ENCODE results near the gene RAP1GAP. TPM values are rescaled to one million over a fixed set of nuclear protein-coding genes. Genes with fewer than 3 reads are reported as not detected.

RAP1GAP gene
- total RNA-seq, 1 donor from 2014 or later: 2.6 TPM

- no peak for DNase-seq (ENCODE audit: low spot score)
- Histone ChIP-seq H3F3A (ENCODE audit: low read depth) (no peaks in the 10 kb centered on the region), H2AFZ (replicated peaks) (no peak overlapping the region), H3K4me2 (no peak overlapping the region), H3K79me2 (ENCODE audit: low read depth) (no peaks in the 10 kb centered on the region), H3K4me3 (no peak overlapping the region), H3K9me3 (ENCODE audit: low read depth) (no peaks in the 10 kb centered on the region), H3K9ac (no peak overlapping the region), H3K27me3 (no peaks in the 10 kb centered on the region), H3K36me3 (no peaks in the 10 kb centered on the region), H3K27ac (no peak overlapping the region), H4K20me1 (ENCODE audit: low read depth) (no peaks in the 10 kb centered on the region), H3K4me1 (no peaks in the 10 kb centered on the region)
- no peak for TF ChIP-seq EZH2 (IDR thresholded peaks at IDR 0.05)
- no peak for TF ChIP-seq EZH2phosphoT487 (IDR thresholded peaks at IDR 0.05)
- no peak for TF ChIP-seq CTCF (IDR thresholded peaks at IDR 0.05)
- no peak overlapping the region for H3K4me3 Mint-ChIP-seq
- H3K27me3 Mint-ChIP-seq (ENCODE audit: insufficient read depth, low read depth): no peaks in the 10 kb centered on the region
- no peak overlapping the region for H3K27ac Mint-ChIP-seq
- peaks cover 1% of the 10 kb centered on the region for H3K4me1 Mint-ChIP-seq
- no peaks in the 10 kb centered on the region for H3K36me3 Mint-ChIP-seq
- H3K9me3 Mint-ChIP-seq: peaks cover 2% of the 10 kb centered on the region
Observed at GRCh38 chr1:21613072-21613867, 55.9 kb downstream of the RAP1GAP start.

GRCh38 chr1:21612057-21612456 lies 57.1 kb downstream of the RAP1GAP start:
- Histone ChIP-seq H3K4me1 (no peaks in the 10 kb centered on the region), H3K4me2 (no peak overlapping the region), H3K9me3 (ENCODE audit: low read depth) (no peaks in the 10 kb centered on the region), H3K79me2 (ENCODE audit: low read depth) (no peaks in the 10 kb centered on the region), H3K4me3 (no peak overlapping the region), H3K27ac (no peak overlapping the region), H3F3A (ENCODE audit: low read depth) (peaks cover 5% of the 10 kb centered on the region), H4K20me1 (ENCODE audit: low read depth) (no peaks in the 10 kb centered on the region), H3K27me3 (no peaks in the 10 kb centered on the region), H2AFZ (replicated peaks) (no peak overlapping the region), H3K9ac (no peak overlapping the region), H3K36me3 (no peaks in the 10 kb centered on the region)
- no peaks in the 10 kb centered on the region for H3K27me3 Mint-ChIP-seq (ENCODE audit: insufficient read depth, low read depth)
- no peak overlapping the region for H3K4me3 Mint-ChIP-seq
- peaks cover 2% of the 10 kb centered on the region for H3K9me3 Mint-ChIP-seq
- H3K4me1 Mint-ChIP-seq: peaks cover 9% of the 10 kb centered on the region
- DNase-seq (ENCODE audit: low spot score): no peak
- no peak overlapping the region for H3K27ac Mint-ChIP-seq
- H3K36me3 Mint-ChIP-seq: no peaks in the 10 kb centered on the region
- no peak for TF ChIP-seq CTCF (IDR thresholded peaks at IDR 0.05)
- no peak for TF ChIP-seq EZH2phosphoT487 (IDR thresholded peaks at IDR 0.05)
- no peak for TF ChIP-seq EZH2 (IDR thresholded peaks at IDR 0.05)

- Mint-ChIP-seq H3K36me3 (no peaks in the 10 kb centered on the region), H3K4me1 (peaks cover 9% of the 10 kb centered on the region)
- no peaks in the 10 kb centered on the region for H3K4me1 ChIP-seq
Observed at GRCh38 chr1:21610989-21611785, 58.0 kb downstream of the RAP1GAP start.

More at GRCh38 chr1:21610989-21611785, 58.0 kb downstream of the RAP1GAP start:
- Histone ChIP-seq H3F3A (ENCODE audit: low read depth) (peaks cover 6% of the 10 kb centered on the region), H3K27me3 (no peaks in the 10 kb centered on the region), H3K9ac (no peak overlapping the region), H2AFZ (replicated peaks) (no peak overlapping the region), H3K4me3 (no peak overlapping the region), H3K36me3 (no peaks in the 10 kb centered on the region), H3K4me2 (no peak overlapping the region), H3K27ac (no peak overlapping the region), H3K9me3 (ENCODE audit: low read depth) (no peaks in the 10 kb centered on the region), H3K79me2 (ENCODE audit: low read depth) (no peaks in the 10 kb centered on the region), H4K20me1 (ENCODE audit: low read depth) (no peaks in the 10 kb centered on the region)
- H3K4me3 Mint-ChIP-seq: no peak overlapping the region
- no peak overlapping the region for H3K27ac Mint-ChIP-seq
- no peak for TF ChIP-seq CTCF (IDR thresholded peaks at IDR 0.05)
- TF ChIP-seq EZH2 (IDR thresholded peaks at IDR 0.05): no peak
- TF ChIP-seq EZH2phosphoT487 (IDR thresholded peaks at IDR 0.05): no peak
- no peak for DNase-seq (ENCODE audit: low spot score)
- H3K27me3 Mint-ChIP-seq (ENCODE audit: insufficient read depth, low read depth): no peaks in the 10 kb centered on the region
- H3K9me3 Mint-ChIP-seq: peaks cover 2% of the 10 kb centered on the region
